Large intestine (tissue), 3 donors: ENCODE results near the gene KRT7. TPM values are rescaled to one million over a fixed set of nuclear protein-coding genes. Genes with fewer than 3 reads are reported as not detected.

ENCODE experiments used
- DNase-seq, 2 donors: peaks; one replicate each; pipeline versions ENCODE4 v3.0.0 to v3.0.0-alpha.2; 2013
- H3K27ac ChIP-seq: one replicate; pipeline ENCODE4 v1.5.1; 2013; ENCODE audit warnings: low read length
- H3K27me3 ChIP-seq: 2 replicates; pipeline ENCODE4 v1.6.1; 2013; ENCODE audit warnings: low read length; ENCODE audit not compliant: control insufficient read depth, insufficient read depth
- H3K36me3 ChIP-seq: 2 replicates; pipeline ENCODE4 v1.6.1; 2013; ENCODE audit warnings: low read length; ENCODE audit not compliant: control insufficient read depth, insufficient read depth
- H3K4me1 ChIP-seq: one replicate; pipeline ENCODE4 v1.6.1; 2013; ENCODE audit warnings: low read length; ENCODE audit not compliant: control insufficient read depth, insufficient read depth
- H3K4me3 ChIP-seq: one replicate; pipeline ENCODE4 v1.5.1; 2013; ENCODE audit warnings: low read length
- H3K9me3 ChIP-seq: one replicate; pipeline ENCODE4 v1.6.1; 2013; ENCODE audit warnings: mild to moderate bottlenecking, low read depth, low read length, moderate library complexity; ENCODE audit not compliant: control insufficient read depth
- WGBS: methylation state at CpG from one replicate; pipeline ENCODE4 v1.1.5; 2013; ENCODE audit warnings: low lambda C conversion rate; ENCODE audit not compliant: insufficient coverage; 5-methylcytosine and 5-hydroxymethylcytosine counted together
- polyA plus RNA-seq: library from polyadenylated mRNA; unstranded; fragments of 120-200 nt; gene quantifications from one replicate; pipeline ENCODE4 v1.2.1, GENCODE V29; 2013

The KRT7 gene
- polyA plus RNA-seq, 1 donor, result 8.6 TPM

DNA sequence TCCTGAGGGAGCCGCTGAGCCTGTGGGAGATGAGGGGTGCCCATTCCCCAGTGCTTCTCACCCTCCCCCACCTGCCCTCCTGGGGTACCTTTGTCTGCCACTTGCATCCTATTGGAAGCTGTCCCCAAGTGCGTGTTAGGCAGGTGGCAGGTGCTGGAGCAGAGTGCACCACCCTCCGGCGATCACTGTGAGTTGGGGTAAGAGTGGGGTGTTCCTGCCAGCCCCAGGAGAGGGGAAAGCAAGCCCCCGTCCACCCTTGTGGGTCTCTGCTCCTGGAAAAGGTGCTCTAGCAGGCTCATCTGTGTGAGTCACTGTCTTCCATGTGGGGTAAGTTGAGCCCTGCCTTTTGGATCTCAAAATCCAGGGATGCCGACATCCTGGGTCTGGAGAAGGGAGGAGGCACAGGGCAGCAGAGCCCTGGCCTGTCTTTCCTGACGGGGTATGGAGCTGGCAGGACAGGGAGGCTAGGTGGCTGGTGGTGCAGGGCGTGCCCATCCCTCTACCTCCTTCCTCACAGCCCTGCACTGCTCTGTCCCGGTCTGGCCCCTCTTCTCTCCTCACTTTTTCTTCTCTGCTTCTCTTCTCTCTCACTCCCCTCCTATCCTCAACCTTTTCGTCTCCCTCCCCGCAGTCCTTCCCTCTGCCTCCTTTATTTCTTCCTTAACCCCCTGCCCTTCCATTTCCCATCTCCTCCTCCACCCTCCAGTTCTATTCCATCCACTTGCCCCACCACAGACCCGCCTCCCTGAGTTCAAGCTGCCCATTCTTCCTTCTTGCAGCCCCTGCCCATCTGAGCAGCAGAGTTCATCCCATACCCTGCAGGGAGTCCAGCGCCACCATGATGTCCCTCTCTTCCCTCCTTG, 20.1 kb upstream of the KRT7 start:
- peaks cover 5% of the 10 kb centered on the region for H3K27me3 ChIP-seq
- WGBS, result 75% methylated on average over 2 of the region's 13 CpGs
- no peaks in the 10 kb centered on the region for H3K9me3 ChIP-seq
- H3K4me1 ChIP-seq, result peaks cover 12% of the 10 kb centered on the region
- DNase-seq, result no peak
- H3K27ac ChIP-seq, result no peak overlapping the region
- no peak overlapping the region for H3K4me3 ChIP-seq
- H3K36me3 ChIP-seq, result no peaks in the 10 kb centered on the region

GRCh38 chr12:52213564-52214420, 19.3 kb upstream of the KRT7 start:
- Histone ChIP-seq H3K27me3 (peaks cover 5% of the 10 kb centered on the region), H3K4me3 (no peak overlapping the region), H3K9me3 (no peaks in the 10 kb centered on the region), H3K4me1 (peaks cover 12% of the 10 kb centered on the region), H3K27ac (no peak overlapping the region), H3K36me3 (no peaks in the 10 kb centered on the region)
- WGBS, result no CpG with 5 or more reads among the region's 13 CpGs
- peak; percentile 69 for DNase-seq

DNA sequence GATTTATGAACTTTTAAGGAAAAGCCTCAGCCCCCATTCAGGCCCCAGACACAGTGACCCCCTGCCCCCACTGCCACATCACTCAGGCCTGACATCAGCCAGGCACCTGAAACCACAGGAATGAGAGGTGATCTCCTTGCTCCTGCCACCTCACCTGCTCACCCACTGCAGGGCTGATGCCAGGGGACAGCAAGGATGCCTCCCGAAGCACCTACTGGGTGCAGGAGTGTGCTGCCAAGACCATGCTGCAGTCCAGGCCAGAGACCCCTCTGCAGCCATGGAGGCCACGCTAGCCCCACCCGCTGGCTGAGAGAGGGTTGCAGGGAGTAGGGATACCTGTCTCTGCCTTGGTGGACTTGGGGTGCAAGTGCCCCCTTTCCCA, 18.6 kb upstream of the KRT7 start:
- no CpG with 5 or more reads among the region's 3 CpGs for WGBS
- peaks cover 12% of the 10 kb centered on the region for H3K4me1 ChIP-seq
- H3K27me3 ChIP-seq, result peaks cover 3% of the 10 kb centered on the region
- no peak overlapping the region for H3K4me3 ChIP-seq
- DNase-seq, result no peak
- no peak overlapping the region for H3K27ac ChIP-seq
- no peaks in the 10 kb centered on the region for H3K9me3 ChIP-seq
- H3K36me3 ChIP-seq, result no peaks in the 10 kb centered on the region

- Histone ChIP-seq H3K36me3 (no peaks in the 10 kb centered on the region), H3K27ac (no peak overlapping the region), H3K27me3 (peaks cover 2% of the 10 kb centered on the region), H3K4me3 (no peak overlapping the region), H3K4me1 (peaks cover 18% of the 10 kb centered on the region), H3K9me3 (no peaks in the 10 kb centered on the region)
- DNase-seq, result no peak
- WGBS, result no CpG with 5 or more reads among the region's 7 CpGs
Measured at GRCh38 chr12:52215587-52216031, 17.4 kb upstream of the KRT7 start.

DNA sequence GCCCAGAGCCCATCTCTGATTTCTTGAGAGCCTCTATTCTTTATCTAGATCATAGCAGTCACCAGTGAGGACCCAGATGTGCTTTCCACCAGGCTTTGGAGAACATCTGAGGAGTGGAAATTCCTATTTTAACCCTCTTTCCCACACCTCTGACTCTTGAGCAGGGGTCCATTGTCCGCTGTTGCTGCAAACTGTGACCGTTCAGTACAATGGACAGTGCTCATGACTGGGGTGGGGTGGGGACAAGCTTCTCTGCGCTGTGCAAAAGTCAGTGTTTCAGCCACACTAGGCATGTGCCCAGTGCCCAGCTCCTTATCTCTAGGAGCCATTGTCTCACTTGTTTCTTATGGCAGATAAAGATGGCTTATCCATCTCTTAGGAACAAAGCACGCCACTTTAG, 16.9 kb upstream of the KRT7 start:
- Histone ChIP-seq H3K4me1 (peaks cover 20% of the 10 kb centered on the region), H3K27me3 (peaks cover 2% of the 10 kb centered on the region), H3K36me3 (no peaks in the 10 kb centered on the region), H3K27ac (no peak overlapping the region), H3K4me3 (no peak overlapping the region), H3K9me3 (no peaks in the 10 kb centered on the region)
- no peak for DNase-seq
- no CpG with 5 or more reads among the region's 4 CpGs for WGBS

DNA sequence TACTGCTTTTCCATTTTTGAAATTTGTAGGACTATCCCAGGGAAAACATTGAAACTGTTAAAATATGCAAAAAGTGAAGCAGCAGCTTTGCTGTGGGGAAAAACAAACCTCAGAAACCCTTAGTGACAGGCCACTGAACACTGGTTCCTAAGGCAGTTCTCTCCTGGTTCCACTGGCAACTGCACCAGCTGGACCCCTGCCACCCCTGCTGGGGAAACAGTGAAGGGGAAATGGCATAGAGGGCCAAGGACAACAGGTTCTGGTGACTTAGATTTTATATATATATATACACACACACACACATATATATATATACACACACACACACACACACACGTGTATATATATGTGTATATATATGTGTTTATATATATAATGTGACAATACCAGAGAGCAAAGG, 16.2 kb upstream of the KRT7 start:
- Histone ChIP-seq H3K27ac (no peak overlapping the region), H3K9me3 (no peaks in the 10 kb centered on the region), H3K4me3 (no peak overlapping the region), H3K4me1 (peaks cover 24% of the 10 kb centered on the region), H3K36me3 (no peaks in the 10 kb centered on the region), H3K27me3 (peaks cover 2% of the 10 kb centered on the region)
- WGBS, result no CpG with 5 or more reads among the region's 1 CpG
- no peak for DNase-seq

DNA sequence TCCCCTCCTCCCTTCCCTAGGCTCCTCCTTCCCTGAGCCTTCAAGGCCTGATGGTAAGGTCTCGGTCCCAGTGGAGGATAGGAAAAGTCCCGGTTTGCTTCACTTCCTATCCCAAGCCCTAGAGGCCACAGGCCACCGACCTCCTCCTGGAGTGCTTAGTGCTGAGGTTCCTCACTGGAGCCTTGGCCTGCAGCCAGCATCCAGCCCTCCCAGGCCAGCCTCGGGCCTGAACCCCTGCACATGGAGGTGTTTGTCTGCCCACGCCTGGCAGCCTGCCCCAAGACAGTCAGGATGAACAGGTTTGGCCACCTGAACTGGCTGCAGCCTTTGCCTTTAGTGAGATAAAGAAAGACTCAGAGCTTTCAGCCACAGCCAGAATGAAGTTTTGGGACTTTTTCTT, 15.8 kb upstream of the KRT7 start:
- Histone ChIP-seq H3K36me3 (no peaks in the 10 kb centered on the region), H3K4me3 (no peak overlapping the region), H3K27ac (no peak overlapping the region), H3K9me3 (no peaks in the 10 kb centered on the region), H3K4me1 (peaks cover 28% of the 10 kb centered on the region), H3K27me3 (peaks cover 2% of the 10 kb centered on the region)
- WGBS, result no CpG with 5 or more reads among the region's 5 CpGs
- DNase-seq, result peak in 1 of 2 donors; percentile 77

- no peaks in the 10 kb centered on the region for H3K27me3 ChIP-seq
- no peak overlapping the region for H3K4me3 ChIP-seq
- 100% methylated on average over 2 of the region's 4 CpGs for WGBS
- no peaks in the 10 kb centered on the region for H3K9me3 ChIP-seq
- no peaks in the 10 kb centered on the region for H3K36me3 ChIP-seq
- DNase-seq, result no peak
- no peak overlapping the region for H3K27ac ChIP-seq
- peaks cover 29% of the 10 kb centered on the region for H3K4me1 ChIP-seq
Measured at GRCh38 chr12:52218001-52218400, 15.0 kb upstream of the KRT7 start.

- Histone ChIP-seq H3K36me3 (no peaks in the 10 kb centered on the region), H3K9me3 (no peaks in the 10 kb centered on the region), H3K4me3 (no peak overlapping the region), H3K4me1 (peaks cover 34% of the 10 kb centered on the region), H3K27me3 (no peaks in the 10 kb centered on the region), H3K27ac (no peak overlapping the region)
- no CpG with 5 or more reads among the region's 3 CpGs for WGBS
- no peak for DNase-seq
Measured at GRCh38 chr12:52220477-52220876, 12.6 kb upstream of the KRT7 start.

DNA sequence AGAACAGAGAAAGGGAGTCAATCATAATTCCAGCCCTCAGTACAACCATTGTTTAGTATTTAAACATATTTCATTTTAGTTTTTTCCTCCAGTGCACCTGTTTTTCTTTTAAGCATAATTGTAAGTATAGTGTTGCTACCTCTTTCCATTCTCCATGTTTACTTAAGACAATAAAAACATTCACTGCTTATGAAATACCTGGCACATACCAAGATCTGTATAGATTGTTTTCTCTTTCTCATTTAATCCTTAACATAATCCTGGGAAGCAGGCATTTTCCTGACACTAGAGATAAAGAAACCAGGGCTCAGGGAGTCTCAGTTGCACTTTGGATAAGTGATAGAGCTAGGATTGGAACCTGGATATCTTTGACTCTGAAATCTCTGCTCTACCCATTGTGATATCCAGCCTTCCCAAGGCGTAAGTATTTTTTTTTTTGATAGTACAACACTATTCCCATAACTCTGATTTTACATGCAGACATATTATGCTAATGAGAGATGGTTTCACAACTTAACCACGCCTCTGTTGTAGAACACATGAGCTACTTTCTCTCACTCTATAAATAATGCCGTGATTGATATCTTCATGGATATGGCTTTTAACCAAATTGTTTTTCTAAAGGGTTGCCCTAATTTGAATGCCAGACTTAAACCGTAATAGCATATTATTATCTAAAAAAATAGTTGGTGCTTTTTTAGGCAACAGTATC, 11.8 kb upstream of the KRT7 start:
- Histone ChIP-seq H3K27me3 (no peaks in the 10 kb centered on the region), H3K4me1 (peaks cover 34% of the 10 kb centered on the region), H3K36me3 (no peaks in the 10 kb centered on the region), H3K4me3 (no peak overlapping the region), H3K27ac (no peak overlapping the region), H3K9me3 (no peaks in the 10 kb centered on the region)
- WGBS, result 60% methylated on average over 1 of the region's 4 CpGs
- DNase-seq, result no peak
